Activated CD4-positive, alpha-beta T cell treated with anti-CD3 and anti-CD28 coated beads, Interleukin-2, amount 50 U/mL, for 4 hours (primary cell): ENCODE data around the gene NOTCH3.

ENCODE experiments used
- DNase-seq, 2 experiments: peaks; one replicate each; pipeline ENCODE4 v3.0.0-alpha.2; 2020

The NOTCH3 gene

DNA sequence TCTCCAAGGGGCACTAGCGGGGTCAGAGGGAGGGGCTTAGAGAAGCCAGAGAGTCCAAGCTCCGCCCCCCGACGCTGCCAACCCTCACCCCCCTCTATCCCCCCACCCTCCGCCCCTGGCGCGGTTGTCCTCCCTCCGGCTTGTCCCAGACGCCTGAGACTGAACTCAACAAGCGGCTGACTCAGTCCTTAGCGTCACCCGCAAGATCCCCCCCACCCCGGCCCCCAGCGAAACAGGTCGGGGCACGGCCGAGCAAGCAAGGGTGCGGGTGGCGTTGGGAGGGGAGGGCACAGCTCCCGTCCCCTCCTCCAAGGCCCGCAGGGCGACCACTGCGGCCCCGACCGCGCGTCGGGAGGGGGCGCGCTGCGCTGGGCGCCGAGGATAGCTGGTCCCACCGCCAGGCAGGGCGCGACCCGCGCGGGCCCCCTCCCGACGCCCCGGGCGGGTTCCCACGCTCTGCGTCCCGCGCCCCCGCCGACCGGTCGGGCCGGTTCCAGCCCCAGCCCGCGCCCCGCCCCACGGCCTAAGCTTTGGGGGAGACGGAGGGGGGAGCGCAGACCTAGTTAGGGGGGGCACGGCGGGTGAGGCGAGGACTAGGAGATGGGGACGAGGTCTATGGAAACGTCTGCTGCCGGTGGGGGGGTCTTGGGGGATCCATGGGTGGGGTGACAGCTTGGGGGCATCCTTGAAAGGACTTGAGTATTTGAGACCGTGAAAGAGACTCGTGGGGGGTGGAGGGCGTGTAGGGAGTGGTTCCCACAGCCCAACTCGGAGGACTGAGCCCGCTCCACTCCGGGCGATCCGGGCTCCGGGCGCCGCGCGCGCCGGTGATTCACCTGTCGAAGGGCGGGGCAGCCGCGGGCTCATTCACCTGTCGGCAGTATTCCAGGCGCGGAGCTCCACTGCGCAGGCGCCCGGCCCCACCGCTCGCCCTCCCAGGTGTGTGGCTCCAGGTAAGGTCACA, 5.1 kb downstream of the NOTCH3 start:
- peak in 1 of 2 experiments; percentile 16 for DNase-seq

GRCh38 chr19:15194938-15195337, 5.9 kb downstream of the NOTCH3 start:
- DNase-seq, result no peak

DNA sequence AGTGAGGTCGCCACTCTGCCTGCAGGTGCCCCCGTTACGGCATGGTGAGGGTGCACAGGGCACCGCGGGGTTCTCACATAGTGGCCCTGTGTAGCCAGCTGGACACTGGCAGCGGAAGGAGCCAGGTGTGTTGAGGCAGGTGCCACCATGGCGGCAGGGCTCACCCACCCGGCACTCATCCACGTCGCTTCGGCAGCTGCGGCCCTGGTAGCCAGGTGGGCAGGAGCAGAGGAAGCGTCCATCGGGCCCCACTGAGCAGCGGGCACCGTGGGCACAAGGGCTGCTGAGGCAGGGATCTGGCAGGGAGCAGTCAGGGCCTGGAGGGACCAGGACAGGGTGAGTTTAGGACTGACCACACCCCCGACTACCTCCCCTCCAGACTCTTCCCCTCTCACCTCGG, 8.8 kb downstream of the NOTCH3 start:
- no peak for DNase-seq

GRCh38 chr19:15191514-15191913, 9.3 kb downstream of the NOTCH3 start:
- DNase-seq, result no peak

DNA sequence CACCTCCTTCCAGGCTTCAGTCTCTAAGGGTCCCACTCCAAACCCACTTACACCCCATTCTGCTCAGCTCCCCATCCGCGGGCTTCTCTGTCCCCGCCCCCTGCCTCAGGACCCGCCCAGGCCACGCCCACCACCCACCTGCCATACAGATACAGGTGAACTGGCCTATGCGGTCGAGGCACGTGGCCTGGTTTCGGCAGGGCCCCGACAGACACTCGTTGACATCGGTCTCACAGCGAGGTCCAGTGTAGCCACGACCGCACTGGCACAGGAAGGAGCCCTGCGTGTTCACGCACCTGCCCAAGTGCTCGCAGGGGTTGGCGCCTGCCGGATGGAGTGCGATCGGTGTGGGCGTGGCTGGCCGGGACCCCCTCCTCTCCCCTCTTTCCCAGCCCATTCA, 11.9 kb downstream of the NOTCH3 start:
- DNase-seq, result no peak

GRCh38 chr19:15187026-15188007, 13.5 kb downstream of the NOTCH3 start:
- no peak for DNase-seq

DNA sequence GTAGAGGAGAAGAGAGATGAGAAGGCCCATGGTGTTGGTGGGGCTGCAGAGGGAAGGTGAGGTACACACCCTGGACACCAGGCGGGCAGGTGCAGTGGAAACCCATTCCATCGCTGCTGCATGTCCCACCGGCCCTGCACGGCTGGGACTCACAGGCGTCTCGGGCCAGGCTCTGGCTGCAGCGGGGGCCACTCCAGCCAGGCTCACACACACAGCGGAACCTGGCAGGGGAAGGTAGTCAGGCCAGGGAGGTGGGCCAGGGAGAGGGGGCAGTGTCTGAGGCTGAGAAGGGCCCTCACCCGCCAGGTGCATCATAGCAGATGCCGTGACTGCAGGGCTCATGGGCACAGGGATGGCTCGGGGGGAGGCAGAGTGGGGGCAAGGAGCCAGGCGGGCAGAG, 15.6 kb downstream of the NOTCH3 start:
- DNase-seq, result no peak

- DNase-seq, result no peak
Observed at GRCh38 chr19:15184776-15185175, 16.0 kb downstream of the NOTCH3 start.

DNA sequence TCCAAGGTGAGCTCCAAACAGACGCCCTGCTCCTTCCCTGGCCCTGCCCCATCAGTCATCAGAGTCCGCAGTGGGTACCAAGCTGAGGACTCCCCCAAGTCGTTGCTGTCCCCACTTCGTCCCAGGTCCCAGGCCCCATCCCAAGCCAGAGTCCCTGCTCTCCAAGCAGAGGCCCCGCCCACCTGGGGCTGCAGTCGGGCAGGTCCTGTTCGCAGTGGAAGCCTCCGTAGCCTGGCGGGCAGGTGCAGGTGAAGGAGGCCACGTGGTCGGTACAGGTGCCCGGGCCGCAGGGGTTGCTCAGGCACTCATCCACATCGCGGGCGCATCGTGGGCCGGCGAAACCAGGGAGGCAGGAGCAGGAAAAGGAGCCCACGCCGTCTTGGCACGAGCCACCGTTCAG, 19.4 kb downstream of the NOTCH3 start:
- no peak for DNase-seq

- DNase-seq, result no peak
Observed at GRCh38 chr19:15180451-15181390, 20.1 kb downstream of the NOTCH3 start.

DNA sequence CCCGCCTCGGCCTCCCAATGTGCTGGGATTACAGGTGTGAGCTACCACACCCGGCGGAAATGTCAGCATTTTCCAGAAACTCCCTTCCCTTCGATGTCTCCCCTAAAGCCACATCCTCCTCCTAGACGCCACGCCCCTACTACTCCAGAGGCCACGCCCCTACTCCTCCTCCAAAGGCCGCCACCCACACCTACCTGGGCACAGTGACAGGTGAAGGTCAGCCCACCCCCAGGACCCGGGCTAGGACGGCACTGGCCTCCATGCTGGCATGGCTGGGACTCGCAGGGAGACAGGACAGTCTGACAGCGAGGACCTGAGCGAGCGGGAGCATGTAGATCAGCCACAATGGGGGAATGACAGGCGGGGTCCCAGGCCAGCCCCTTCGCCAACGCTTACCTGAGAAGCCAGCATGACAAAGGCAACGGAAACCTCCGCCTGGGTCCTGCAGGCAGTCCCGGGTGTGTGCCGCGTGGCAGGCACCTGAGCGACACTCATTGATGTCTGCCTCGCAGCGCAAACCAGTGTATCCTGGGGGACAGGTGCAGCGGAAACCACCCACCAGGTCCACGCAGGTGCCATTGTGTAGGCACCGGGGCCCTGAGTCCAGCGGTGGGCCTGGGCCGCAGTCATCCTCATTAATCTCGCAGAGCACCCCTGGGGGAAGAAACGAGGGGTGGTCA, 22.0 kb downstream of the NOTCH3 start:
- DNase-seq, result no peak

DNA sequence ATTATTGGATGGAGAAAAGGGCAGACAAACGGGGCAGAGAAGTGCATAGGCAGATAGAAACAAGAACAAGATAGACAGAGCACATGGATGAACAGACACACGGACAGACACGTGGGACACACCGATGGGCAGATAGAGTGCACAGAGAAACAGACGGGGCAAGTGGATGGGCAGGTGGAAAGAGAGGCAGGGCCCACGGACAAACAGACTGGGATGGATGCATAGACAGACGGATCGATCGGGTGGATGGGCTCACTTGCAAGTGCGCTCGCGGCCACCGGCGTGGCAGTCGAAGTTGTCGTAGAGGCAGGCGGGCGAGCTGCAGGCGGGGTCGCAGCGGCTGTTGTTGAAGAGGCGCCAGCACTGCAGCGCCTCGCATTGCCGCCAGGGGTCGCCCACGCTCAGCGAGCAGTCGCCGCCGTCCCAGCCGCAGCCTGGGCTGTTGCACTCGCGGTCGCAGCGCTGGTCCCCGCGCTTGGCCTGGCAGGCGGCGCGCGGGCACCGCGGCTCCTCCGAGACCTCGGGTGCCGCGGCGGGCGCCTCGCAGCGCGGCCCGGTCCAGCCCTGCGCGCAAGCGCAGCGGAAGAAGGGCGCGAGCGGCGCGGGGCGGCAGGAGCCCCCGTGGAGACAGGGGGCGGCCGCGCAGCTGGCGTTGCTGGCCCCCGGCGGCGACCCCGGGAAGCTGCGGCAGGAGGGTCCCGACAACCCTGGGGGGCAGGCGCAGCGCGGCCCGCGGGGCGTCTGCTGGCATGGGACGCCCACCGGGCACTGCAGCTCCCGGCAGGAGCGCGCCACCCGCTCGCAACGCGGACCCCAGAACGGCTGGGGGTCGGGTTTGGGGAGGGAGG, 23.3 kb downstream of the NOTCH3 start:
- peak; percentile 74 to 77 for DNase-seq

- no peak for DNase-seq
Observed at GRCh38 chr19:15175609-15176008, 25.2 kb downstream of the NOTCH3 start.

DNA sequence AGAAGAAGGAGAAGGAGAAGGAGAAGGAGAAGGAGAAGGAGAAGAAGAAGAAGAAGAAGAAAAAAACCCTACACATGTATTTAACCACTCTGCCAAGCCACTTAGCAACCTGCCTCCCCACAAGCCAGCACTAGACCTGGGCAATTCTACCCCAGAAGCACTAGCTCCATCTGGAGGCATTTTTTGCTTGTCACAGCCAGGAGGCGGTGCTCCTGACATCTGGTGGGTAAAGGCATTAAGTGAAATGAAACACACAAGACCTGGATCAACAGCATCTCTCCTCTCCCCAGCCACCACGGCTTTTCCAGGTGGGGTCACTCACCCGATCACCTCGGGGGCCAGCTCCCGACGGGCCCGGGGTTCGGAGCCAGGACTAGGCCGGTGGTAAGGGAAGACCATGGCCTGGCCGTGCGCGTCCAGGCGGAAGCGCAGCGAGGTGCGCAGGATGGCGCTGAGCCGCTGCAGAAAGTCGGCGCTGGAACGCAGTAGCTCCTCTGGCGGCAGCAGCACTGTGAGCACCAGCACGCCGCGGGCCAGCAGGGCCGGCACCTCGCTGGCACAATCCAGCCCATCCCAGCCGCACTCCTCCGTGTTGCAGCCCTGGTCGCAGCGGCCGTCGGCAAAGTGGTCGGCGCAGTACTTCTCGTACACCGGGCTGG, 26.9 kb downstream of the NOTCH3 start:
- DNase-seq, result no peak

GRCh38 chr19:15170345-15170744, 30.4 kb downstream of the NOTCH3 start:
- no peak for DNase-seq

DNA sequence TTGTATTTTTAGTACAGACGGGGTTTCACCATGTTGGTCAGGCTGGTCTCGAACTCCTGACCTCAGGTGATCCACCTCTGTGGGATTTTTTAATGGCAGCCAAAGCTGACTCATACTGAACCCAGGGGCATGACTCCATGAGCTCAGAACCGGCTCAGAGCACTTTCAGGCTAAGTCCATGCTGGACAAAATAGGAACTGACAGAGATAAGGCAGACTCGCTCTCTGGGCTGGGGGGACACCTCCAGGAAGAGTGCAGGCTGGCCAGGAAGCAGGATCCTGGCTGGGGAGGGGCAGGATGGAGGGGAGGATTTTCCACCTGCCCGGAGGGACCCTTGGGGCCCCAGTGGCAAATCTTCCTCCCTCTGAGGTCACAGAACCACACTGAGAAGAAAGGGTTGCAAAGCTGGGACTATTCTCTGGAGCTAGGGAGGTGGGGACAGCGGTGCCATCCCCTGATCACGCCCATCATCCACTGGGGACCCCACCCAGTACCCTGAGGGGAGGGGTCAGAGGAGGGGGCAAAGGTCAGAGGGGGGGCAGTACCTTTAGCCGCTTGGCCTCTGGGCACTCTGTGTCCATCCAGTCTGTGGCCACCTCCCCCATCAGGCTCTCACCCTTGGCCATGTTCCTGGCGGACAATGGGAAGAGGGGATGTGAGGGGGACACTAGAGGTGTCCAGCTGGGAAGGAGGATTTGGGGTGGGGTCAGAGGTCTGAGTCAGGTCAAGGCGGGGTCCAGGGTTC, 31.1 kb downstream of the NOTCH3 start:
- DNase-seq, result no peak

DNA sequence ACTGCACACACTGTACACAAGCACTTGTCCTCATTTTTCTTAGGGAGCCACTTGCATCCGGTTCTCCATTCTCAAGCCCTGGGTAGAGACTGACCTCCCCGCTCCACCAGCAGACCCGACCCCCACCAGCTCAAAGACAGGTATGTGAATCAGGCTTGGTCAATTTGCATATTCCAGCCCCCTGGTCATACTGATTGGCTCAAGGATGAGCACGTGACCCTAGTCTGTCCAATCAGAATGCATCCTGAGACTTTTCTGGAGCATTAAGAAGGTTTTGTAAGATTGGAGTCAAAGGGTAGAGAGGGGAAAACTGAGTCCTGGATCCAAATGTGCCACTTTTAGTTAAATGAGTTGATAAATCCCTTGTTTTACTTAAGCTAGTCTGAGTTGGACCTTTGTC, 34.1 kb downstream of the NOTCH3 start:
- no peak for DNase-seq

DNA sequence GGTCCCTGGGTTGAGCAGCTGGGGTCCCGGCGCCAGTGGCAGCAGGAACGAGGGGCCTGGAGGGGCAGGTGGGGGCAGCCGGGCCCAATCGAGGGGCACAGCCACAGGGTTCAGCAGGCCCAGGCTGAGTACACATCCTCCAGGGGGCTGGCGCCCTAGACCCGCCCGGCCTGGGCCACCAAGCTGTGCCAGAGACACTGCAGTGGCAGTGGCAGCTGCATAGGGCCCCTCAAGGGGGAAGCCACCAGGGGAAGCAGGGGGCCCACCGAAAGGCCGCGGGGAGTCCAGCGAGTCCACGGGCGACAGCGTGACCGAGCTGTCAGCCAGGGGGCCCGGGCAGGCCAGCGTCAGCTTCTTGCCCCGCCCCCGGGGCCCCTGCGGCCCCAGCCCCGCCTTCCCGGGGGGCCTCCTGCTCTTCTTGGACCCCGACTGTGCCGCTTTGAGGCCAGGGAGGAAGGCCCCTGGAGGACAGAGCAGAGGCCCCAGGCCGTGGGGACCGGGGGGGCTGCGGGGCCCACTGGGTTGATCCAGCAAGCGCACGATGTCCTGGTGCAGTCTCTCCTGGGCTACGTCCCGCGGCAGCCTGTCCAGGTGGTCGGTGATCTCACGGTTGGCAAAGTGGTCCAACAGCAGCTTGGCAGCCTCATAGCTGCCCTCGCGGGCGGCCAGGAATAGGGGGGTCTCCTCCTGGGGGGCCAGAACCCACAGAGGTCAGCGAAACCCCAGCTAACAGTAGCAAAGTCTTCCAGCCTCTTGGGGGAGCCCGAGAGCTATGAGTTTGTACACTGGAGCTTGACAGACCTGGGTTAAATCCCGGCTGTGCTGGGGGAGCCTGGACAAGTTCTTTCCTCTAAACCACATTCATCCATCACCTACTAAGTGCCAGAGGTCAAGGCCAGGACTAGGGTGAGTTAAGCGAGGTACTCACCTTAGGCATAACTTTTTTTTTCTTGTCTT, 39.5 kb downstream of the NOTCH3 start:
- DNase-seq, result no peak
